Sigmoid colon (tissue), 7 donors: Measurements from ENCODE around the gene FAM3C. TPM values are rescaled to one million over a fixed set of nuclear protein-coding genes. Genes with fewer than 3 reads are reported as not detected.

ENCODE experiments used
- DNase-seq: peaks from one replicate; pipeline ENCODE4 v3.0.0-alpha.2; 2019
- H3K27ac ChIP-seq, 4 donors: fragments of 200-600 bp; sonication (generic); one replicate each; pipeline ENCODE4 v1.5.1; 2016 to 2019; ENCODE audit warnings: mild to moderate bottlenecking in 1 of 4
- H3K27me3 ChIP-seq, 3 donors: fragments of 200-600 bp; sonication (generic); one replicate each; pipeline ENCODE4 v1.5.1; 2019; ENCODE audit warnings: mild to moderate bottlenecking in 1 of 3
- H3K36me3 ChIP-seq, 4 donors: fragments of 200-600 bp; sonication (generic); one replicate each; pipeline ENCODE4 v1.5.1; 2016 to 2019
- H3K4me1 ChIP-seq, 4 donors: fragments of 200-600 bp; sonication (generic); one replicate each; pipeline ENCODE4 v1.5.1; 2017 to 2019
- H3K4me3 ChIP-seq, 4 donors: fragments of 200-600 bp; sonication (generic); one replicate each; pipeline ENCODE4 v1.5.1; 2017 to 2019; ENCODE audit warnings: mild to moderate bottlenecking in 2 of 4, moderate library complexity in 1 of 4
- H3K9me3 ChIP-seq, 4 donors: fragments of 200-600 bp in 3 of 4; sonication (generic) in 3 of 4; one replicate each; pipeline versions ENCODE4 v1.5.1 to v1.6.1; 2013 to 2019
- EP300 ChIP-seq, 4 donors: sonication (generic); formaldehyde crosslinking; IDR thresholded peaks; one replicate each; pipeline ENCODE4 v1.6.1; 2017; ENCODE audit warnings: antibody characterized with exemption in 4 of 4
- POLR2A ChIP-seq, 2 donors: fragments of 450-650 bp; IDR thresholded peaks; one replicate each; pipeline ENCODE4 v1.6.1; 2016; ENCODE audit warnings: antibody characterized with exemption in 2 of 2, mild to moderate bottlenecking in 2 of 2, moderate library complexity in 2 of 2
- POLR2AphosphoS5 ChIP-seq, 4 donors: sonication (generic); formaldehyde crosslinking; IDR thresholded peaks; one replicate each; pipeline ENCODE4 v1.6.1; 2017; ENCODE audit warnings: antibody characterized with exemption in 4 of 4
- WGBS, 2 donors: extraction: QIAGEN DNeasy Blood & Tissue Kit; methylation state at CpG; one replicate each; pipeline ENCODE4 v1.1.7; 2013; 5-methylcytosine and 5-hydroxymethylcytosine counted together
- intact Hi-C: fragments of 100-400 bp; cut with DNase I; formaldehyde crosslinking; loops from one replicate; pipeline ENCODE4 v1.15.1; 2023
- polyA plus RNA-seq, 3 donors: library from polyadenylated mRNA; stranded (reverse); fragments of 200-250 nt; gene quantifications; one replicate each; pipeline ENCODE4 v1.2.3, GENCODE V29; 2013
- total RNA-seq, 4 donors: library from RNA; depleted of rRNA; stranded (reverse); fragments of >200 nt; gene quantifications; one replicate each; pipeline ENCODE4 v1.1.0, GENCODE V29; 2016
- TF ChIP-seq, protein P1 (sequence below), 4 experiments: fragments of 450-650 bp in 3 of 4; fragments of 200-600 bp in 1 of 4; IDR thresholded peaks; one replicate each; pipeline ENCODE4 v1.5.1; 2016 to 2019; ENCODE audit warnings: antibody characterized with exemption in 4 of 4, mild to moderate bottlenecking in 3 of 4, moderate library complexity in 2 of 4
- donor health status: healthy with polysubstance abuse.
- donor health status: Bipolar disorder and iron deficiency.
- donor health status: healthy.

FAM3C gene
- total and polyA plus RNA-seq, 7 donors: 9.0 to 58.9 (median 35.2) TPM

DNA sequence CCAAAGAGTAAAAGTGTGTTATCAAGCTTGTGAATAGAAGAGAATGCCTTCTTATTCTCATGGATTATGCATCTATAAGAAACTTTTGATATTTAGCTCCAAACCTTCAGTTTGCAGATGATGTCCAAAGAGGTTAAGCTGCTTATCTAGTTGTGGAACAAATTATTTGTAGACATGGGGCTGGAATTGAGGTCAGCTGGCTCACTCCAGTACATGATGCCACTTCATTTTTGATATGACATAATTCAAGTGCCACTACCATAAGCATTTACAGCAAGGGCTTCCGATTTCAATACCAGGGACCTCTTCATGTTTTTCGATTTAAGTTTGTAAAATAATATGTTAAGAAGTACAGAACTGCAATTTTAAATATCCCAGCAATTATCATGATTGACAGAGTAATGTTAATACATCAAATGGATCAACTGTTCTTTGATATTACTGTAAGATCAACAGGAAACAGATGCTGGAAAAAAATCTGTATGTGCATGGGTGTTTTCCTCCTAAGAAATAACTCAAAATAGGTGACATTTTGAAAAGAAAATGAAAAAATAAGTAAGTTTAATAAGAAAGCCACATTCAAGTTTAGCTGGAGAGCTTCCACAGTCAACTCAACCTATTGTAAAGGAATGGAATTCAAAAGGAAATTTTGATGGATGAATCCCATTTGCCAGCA, 12.7 kb downstream of the FAM3C start:
- WGBS, 2 donors: 66 to 79% methylated on average over 2 of the region's 2 CpGs
- DNase-seq: no peak
- H3K27ac ChIP-seq: no peak overlapping the region
- intact Hi-C loops: no loop called here
- H3K9me3 ChIP-seq: no peaks in the 10 kb centered on the region
- no peak overlapping the region for H3K4me3 ChIP-seq
- H3K27me3 ChIP-seq: no peaks in the 10 kb centered on the region
- H3K36me3 ChIP-seq: peaks cover 0 to 2% (median 0%) of the 10 kb centered on the region in 4 donors
- TF ChIP-seq POLR2A (IDR thresholded peaks at IDR 0.05) (no peak), EP300 (IDR thresholded peaks at IDR 0.05) (no peak)
- peaks cover 0 to 35% (median 14%) of the 10 kb centered on the region in 4 donors for H3K4me1 ChIP-seq

DNA sequence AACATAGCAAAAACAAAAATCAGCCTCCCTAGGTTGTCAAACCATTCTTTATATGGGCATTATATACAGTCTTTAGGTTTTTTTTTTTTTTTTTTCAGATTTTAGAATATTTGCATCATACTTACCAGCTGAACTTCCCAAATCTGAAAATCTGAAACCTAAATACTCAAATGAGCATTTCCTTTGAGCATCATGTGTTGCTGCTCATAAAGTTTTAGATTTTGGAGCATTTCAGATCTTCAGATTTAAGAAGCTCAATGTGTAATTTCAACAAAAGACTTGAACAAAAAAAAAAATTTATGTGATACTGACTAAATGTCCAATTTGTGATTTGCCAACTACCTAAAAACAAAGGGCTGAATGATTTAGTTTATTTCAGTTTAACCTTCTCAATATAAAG, 13.6 kb downstream of the FAM3C start:
- Histone ChIP-seq H3K4me1 (peaks cover 0 to 35% (median 14%) of the 10 kb centered on the region in 4 donors), H3K27ac (no peak overlapping the region), H3K4me3 (no peak overlapping the region), H3K36me3 (peaks cover 0 to 11% (median 0%) of the 10 kb centered on the region in 4 donors), H3K9me3 (no peaks in the 10 kb centered on the region), H3K27me3 (no peaks in the 10 kb centered on the region)
- intact Hi-C loops: no loop called here
- no peak for TF ChIP-seq POLR2A (IDR thresholded peaks at IDR 0.05)
- TF ChIP-seq, protein P1, sequence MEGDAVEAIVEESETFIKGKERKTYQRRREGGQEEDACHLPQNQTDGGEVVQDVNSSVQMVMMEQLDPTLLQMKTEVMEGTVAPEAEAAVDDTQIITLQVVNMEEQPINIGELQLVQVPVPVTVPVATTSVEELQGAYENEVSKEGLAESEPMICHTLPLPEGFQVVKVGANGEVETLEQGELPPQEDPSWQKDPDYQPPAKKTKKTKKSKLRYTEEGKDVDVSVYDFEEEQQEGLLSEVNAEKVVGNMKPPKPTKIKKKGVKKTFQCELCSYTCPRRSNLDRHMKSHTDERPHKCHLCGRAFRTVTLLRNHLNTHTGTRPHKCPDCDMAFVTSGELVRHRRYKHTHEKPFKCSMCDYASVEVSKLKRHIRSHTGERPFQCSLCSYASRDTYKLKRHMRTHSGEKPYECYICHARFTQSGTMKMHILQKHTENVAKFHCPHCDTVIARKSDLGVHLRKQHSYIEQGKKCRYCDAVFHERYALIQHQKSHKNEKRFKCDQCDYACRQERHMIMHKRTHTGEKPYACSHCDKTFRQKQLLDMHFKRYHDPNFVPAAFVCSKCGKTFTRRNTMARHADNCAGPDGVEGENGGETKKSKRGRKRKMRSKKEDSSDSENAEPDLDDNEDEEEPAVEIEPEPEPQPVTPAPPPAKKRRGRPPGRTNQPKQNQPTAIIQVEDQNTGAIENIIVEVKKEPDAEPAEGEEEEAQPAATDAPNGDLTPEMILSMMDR (IDR thresholded peaks at IDR 0.05): no peak
- TF ChIP-seq EP300 (IDR thresholded peaks at IDR 0.05): no peak
- no peak for TF ChIP-seq POLR2AphosphoS5 (IDR thresholded peaks at IDR 0.05)
- DNase-seq: no peak

DNA sequence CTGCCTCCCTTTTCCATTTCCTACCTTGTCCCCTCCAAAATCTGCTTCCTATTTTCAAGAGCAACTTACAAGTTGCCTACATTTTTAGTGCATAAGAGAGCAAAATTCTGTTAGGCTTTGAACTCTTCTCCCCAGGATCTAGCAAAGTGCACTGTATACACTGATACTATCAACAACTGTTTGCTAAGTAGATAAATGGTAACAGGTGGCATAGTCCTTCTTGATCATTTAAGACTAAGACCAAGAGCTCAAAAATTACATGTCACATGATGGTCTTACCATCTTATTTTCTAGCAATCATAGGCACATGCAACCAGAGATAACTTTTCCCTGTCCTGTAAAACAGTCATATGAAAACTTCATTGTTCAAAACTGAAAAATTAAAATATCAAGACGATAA, 16.2 kb downstream of the FAM3C start:
- intact Hi-C loops: no loop called here
- Histone ChIP-seq H3K4me3 (no peak overlapping the region), H3K36me3 (peaks cover 0 to 31% (median 2%) of the 10 kb centered on the region in 4 donors), H3K27ac (no peak overlapping the region), H3K27me3 (no peaks in the 10 kb centered on the region), H3K4me1 (peaks cover 0 to 19% (median 9%) of the 10 kb centered on the region in 4 donors), H3K9me3 (no peaks in the 10 kb centered on the region)
- TF ChIP-seq POLR2A (IDR thresholded peaks at IDR 0.05) (no peak), POLR2AphosphoS5 (IDR thresholded peaks at IDR 0.05) (no peak), EP300 (IDR thresholded peaks at IDR 0.05) (no peak)
- TF ChIP-seq, protein P1 (IDR thresholded peaks at IDR 0.05): no peak
- 81 to 86% methylated on average over 1 of the region's 1 CpG for WGBS, 2 donors
- no peak for DNase-seq

DNA sequence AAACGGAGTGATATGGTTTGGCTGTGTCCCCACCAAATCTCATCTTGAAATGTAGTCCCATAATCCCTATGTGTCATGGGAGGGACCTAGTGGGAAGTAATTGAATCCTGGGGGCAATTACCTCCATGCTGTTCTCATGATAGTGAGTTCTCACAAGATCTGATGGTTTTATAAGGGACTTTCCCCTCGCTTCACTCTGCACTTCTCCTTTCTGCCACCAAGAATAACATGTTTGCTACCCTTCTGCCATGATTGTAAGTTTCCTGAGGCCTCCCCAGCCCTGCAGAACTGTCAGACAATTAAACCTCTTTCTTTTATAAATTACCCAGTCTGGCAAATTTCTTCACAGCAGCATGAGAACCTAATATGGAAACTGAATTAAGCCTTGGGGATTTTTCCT, 19.1 kb downstream of the FAM3C start:
- H3K27ac ChIP-seq: no peak overlapping the region
- no peak for DNase-seq
- intact Hi-C loops: no loop called here
- H3K36me3 ChIP-seq: peaks cover 0 to 31% (median 2%) of the 10 kb centered on the region in 4 donors
- no peaks in the 10 kb centered on the region for H3K9me3 ChIP-seq
- no peak for TF ChIP-seq POLR2A (IDR thresholded peaks at IDR 0.05)
- TF ChIP-seq, protein P1 (IDR thresholded peaks at IDR 0.05): no peak
- no peak for TF ChIP-seq POLR2AphosphoS5 (IDR thresholded peaks at IDR 0.05)
- TF ChIP-seq EP300 (IDR thresholded peaks at IDR 0.05): no peak
- peaks cover 0 to 12% (median 0%) of the 10 kb centered on the region in 4 donors for H3K4me1 ChIP-seq
- no peaks in the 10 kb centered on the region for H3K27me3 ChIP-seq
- no peak overlapping the region for H3K4me3 ChIP-seq
- 85 to 94% methylated on average over 2 of the region's 2 CpGs for WGBS, 2 donors

DNA sequence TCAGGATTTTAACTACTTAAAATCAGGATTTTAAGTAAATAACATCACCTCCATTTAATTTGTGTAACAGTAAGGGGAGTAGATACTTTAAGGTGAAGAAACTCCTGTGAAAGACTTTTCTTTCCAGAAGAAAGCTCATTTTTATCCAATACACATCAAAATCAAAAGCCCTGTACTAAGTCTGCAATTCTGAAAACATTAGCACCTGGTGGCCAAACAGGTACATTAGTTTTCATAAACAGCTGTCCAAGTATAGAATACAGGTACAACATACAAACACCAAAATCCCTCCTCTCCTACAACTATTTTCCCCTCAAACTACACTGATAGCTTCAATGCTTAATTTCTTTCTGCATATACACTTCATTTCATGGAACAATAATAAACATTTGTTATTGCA, 22.9 kb downstream of the FAM3C start:
- Histone ChIP-seq H3K36me3 (peaks cover 0 to 26% (median 2%) of the 10 kb centered on the region in 4 donors), H3K27me3 (no peaks in the 10 kb centered on the region), H3K9me3 (no peaks in the 10 kb centered on the region), H3K4me1 (peaks cover 0 to 26% (median 11%) of the 10 kb centered on the region in 4 donors), H3K27ac (no peak overlapping the region), H3K4me3 (no peak overlapping the region)
- TF ChIP-seq EP300 (IDR thresholded peaks at IDR 0.05) (no peak), POLR2AphosphoS5 (IDR thresholded peaks at IDR 0.05) (no peak), POLR2A (IDR thresholded peaks at IDR 0.05) (no peak)
- TF ChIP-seq, protein P1 (IDR thresholded peaks at IDR 0.05): no peak
- intact Hi-C loops: no loop called here
- no peak for DNase-seq
